Vagina (tissue), 2 donors: ENCODE results near the gene ATG9B.

Experiments
- CTCF ChIP-seq, 3 experiments: fragments of 450-650 bp in 2 of 3; fragments of 200-600 bp in 1 of 3; sonication (generic) in 1 of 3; IDR thresholded peaks; one replicate each; pipeline ENCODE4 v1.5.1; 2017 to 2019; ENCODE audit warnings: antibody characterized with exemption in 3 of 3, mild to moderate bottlenecking in 2 of 3, moderate library complexity in 2 of 3
- POLR2A ChIP-seq, 2 donors: fragments of 450-650 bp; IDR thresholded peaks; one replicate each; pipeline ENCODE4 v1.6.1; 2017; ENCODE audit warnings: antibody characterized with exemption in 2 of 2, mild to moderate bottlenecking in 2 of 2, moderate library complexity in 2 of 2
- POLR2AphosphoS5 ChIP-seq, 2 donors: sonication (generic); formaldehyde crosslinking; IDR thresholded peaks; one replicate each; pipeline ENCODE4 v1.9.0; 2017; ENCODE audit warnings: antibody characterized with exemption in 2 of 2, mild to moderate bottlenecking in 2 of 2, low read depth in 1 of 2; ENCODE audit not compliant: insufficient read depth in 1 of 2

GRCh38 chr7:150973571-150974451, 50.5 kb downstream of the ATG9B start:
- TF ChIP-seq POLR2A (IDR thresholded peaks at IDR 0.05) (no peak), CTCF (IDR thresholded peaks at IDR 0.05) (no peak), POLR2AphosphoS5 (IDR thresholded peaks at IDR 0.05; ENCODE audit: insufficient read depth in 1 of 2, low read depth in 1 of 2) (no peak)
